GM12801 (cell line): ENCODE data around the gene RIPOR1.

ENCODE experiments used
- TF ChIP-seq, protein P1 (sequence below): IDR thresholded peaks from one replicate; pipeline ENCODE4 v1.5.1; 2011; ENCODE audit warnings: control low read depth; ENCODE audit not compliant: insufficient read length; ENCODE audit errors: extremely low read depth

Gene RIPOR1

DNA sequence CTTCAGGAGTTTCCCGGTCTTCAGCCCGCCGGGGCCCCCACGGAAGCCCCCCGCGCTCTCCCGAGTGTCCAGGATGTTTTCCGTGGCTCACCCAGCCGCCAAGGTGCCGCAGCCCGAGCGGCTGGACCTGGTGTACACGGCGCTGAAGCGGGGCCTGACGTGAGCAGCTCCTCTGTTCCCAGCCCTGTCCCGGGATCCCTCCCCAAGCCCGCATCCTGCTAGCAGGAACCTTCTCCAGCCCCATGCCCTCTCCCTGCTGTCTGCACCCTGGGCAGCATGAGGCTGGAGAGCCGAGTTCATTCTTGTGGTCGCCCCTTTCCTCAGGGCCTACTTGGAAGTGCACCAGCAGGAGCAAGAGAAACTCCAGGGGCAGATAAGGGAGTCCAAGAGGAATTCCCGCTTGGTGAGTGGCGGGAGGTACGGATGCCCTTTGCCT lies 10.1 kb downstream of the RIPOR1 start:
- TF ChIP-seq, protein P1, sequence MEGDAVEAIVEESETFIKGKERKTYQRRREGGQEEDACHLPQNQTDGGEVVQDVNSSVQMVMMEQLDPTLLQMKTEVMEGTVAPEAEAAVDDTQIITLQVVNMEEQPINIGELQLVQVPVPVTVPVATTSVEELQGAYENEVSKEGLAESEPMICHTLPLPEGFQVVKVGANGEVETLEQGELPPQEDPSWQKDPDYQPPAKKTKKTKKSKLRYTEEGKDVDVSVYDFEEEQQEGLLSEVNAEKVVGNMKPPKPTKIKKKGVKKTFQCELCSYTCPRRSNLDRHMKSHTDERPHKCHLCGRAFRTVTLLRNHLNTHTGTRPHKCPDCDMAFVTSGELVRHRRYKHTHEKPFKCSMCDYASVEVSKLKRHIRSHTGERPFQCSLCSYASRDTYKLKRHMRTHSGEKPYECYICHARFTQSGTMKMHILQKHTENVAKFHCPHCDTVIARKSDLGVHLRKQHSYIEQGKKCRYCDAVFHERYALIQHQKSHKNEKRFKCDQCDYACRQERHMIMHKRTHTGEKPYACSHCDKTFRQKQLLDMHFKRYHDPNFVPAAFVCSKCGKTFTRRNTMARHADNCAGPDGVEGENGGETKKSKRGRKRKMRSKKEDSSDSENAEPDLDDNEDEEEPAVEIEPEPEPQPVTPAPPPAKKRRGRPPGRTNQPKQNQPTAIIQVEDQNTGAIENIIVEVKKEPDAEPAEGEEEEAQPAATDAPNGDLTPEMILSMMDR, result no peak

- TF ChIP-seq, protein P1, result no peak
Observed at GRCh38 chr16:67539271-67539670, 10.6 kb downstream of the RIPOR1 start.

- TF ChIP-seq, protein P1, result no peak
Observed at GRCh38 chr16:67539691-67540635, 11.3 kb downstream of the RIPOR1 start.

GRCh38 chr16:67540756-67541155 lies 12.1 kb downstream of the RIPOR1 start:
- TF ChIP-seq, protein P1, result no peak

GRCh38 chr16:67541391-67542263 lies 13.0 kb downstream of the RIPOR1 start:
- TF ChIP-seq, protein P1, result no peak

DNA sequence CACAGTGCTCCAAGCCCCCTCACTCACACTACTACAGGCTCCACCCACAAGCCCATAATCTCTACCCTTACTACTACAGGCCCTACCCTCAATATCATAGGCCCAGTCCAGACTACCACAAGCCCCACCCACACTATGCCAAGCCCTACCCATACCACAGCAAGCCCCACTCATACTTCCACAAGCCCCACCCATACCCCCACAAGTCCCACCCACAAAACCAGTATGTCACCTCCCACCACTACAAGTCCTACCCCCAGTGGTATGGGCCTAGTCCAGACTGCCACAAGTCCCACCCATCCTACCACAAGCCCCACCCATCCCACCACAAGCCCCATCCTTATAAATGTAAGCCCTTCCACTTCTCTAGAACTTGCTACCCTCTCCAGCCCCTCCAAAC lies 13.8 kb downstream of the RIPOR1 start:
- TF ChIP-seq, protein P1, result no peak

GRCh38 chr16:67543036-67543435 lies 14.4 kb downstream of the RIPOR1 start:
- TF ChIP-seq, protein P1, result no peak
